ENCODE results near the gene HOXA1.

The HOXA1 gene

GRCh38 chr7:27095897-27096767 is at the start of gene HOXA1:
TSS of gene HOXA1 (minus strand) at chr7:27096000. CDS start at chr7:27095912, 88 bp downstream.
- Histone ChIP-seq H3K27me3 (ENCODE audit: control insufficient read depth, insufficient read depth, low read length) (no peaks in the 10 kb centered on the region), H3K4me3 (ENCODE audit: low read length) (peak within 1 kb of the TSS; percentile 74), H3K9ac (ENCODE audit: low read length) (peak within 1 kb of the TSS; percentile 86), H3K4me1 (ENCODE audit: control insufficient read depth, insufficient read depth, low read length) (peaks cover 27% of the 10 kb centered on the region), H3K9me3 (ENCODE audit: control insufficient read depth, low read length) (no peaks in the 10 kb centered on the region), H3K36me3 (ENCODE audit: control insufficient read depth, insufficient read depth, low read length) (no peaks in the 10 kb centered on the region)

GRCh38 chr7:27145165-27145913 is 49.5 kb upstream of the HOXA1 start:
- Histone ChIP-seq H3K9me3 (ENCODE audit: control insufficient read depth, low read length) (no peaks in the 10 kb centered on the region), H3K4me1 (ENCODE audit: control insufficient read depth, insufficient read depth, low read length) (peaks cover 21% of the 10 kb centered on the region), H3K27me3 (ENCODE audit: control insufficient read depth, insufficient read depth, low read length) (peaks cover 60% of the 10 kb centered on the region), H3K9ac (ENCODE audit: low read length) (no peak overlapping the region), H3K36me3 (ENCODE audit: control insufficient read depth, insufficient read depth, low read length) (no peaks in the 10 kb centered on the region), H3K4me3 (ENCODE audit: low read length) (no peak overlapping the region)

- no peak overlapping the region for H3K9ac ChIP-seq (ENCODE audit: low read length)
These were observed 49.0 kb upstream of the HOXA1 start for GRCh38 chr7:27144781-27145164.

GRCh38 chr7:27143950-27144780 is 48.4 kb upstream of the HOXA1 start:
- H3K36me3 ChIP-seq (ENCODE audit: control insufficient read depth, insufficient read depth, low read length), result no peaks in the 10 kb centered on the region
- peaks cover 55% of the 10 kb centered on the region for H3K27me3 ChIP-seq (ENCODE audit: control insufficient read depth, insufficient read depth, low read length)
- no peak overlapping the region for H3K9ac ChIP-seq (ENCODE audit: low read length)
- peaks cover 18% of the 10 kb centered on the region for H3K4me1 ChIP-seq (ENCODE audit: control insufficient read depth, insufficient read depth, low read length)
- no peaks in the 10 kb centered on the region for H3K9me3 ChIP-seq (ENCODE audit: control insufficient read depth, low read length)
- H3K4me3 ChIP-seq (ENCODE audit: low read length), result peak overlapping the region; percentile 78

More at GRCh38 chr7:27144781-27145164, 49.0 kb upstream of the HOXA1 start:
- peak overlapping the region; percentile 78 for H3K4me3 ChIP-seq (ENCODE audit: low read length)
- peaks cover 55% of the 10 kb centered on the region for H3K27me3 ChIP-seq (ENCODE audit: control insufficient read depth, insufficient read depth, low read length)
- H3K4me1 ChIP-seq (ENCODE audit: control insufficient read depth, insufficient read depth, low read length), result peaks cover 18% of the 10 kb centered on the region
- no peaks in the 10 kb centered on the region for H3K36me3 ChIP-seq (ENCODE audit: control insufficient read depth, insufficient read depth, low read length)
- no peaks in the 10 kb centered on the region for H3K9me3 ChIP-seq (ENCODE audit: control insufficient read depth, low read length)

GRCh38 chr7:27143023-27143949 is 47.5 kb upstream of the HOXA1 start, which contains the start of gene HOXA5:
TSS of gene HOXA5 (minus strand) at chr7:27143681. CDS start at chr7:27143607, 74 bp downstream.
- H3K4me1 ChIP-seq (ENCODE audit: control insufficient read depth, insufficient read depth, low read length), result peaks cover 17% of the 10 kb centered on the region
- peak within 1 kb of the TSS; percentile 83 for H3K9ac ChIP-seq (ENCODE audit: low read length)

GRCh38 chr7:27142580-27143022 is 46.8 kb upstream of the HOXA1 start:
- Histone ChIP-seq H3K4me3 (ENCODE audit: low read length) (peak overlapping the region; percentile 78), H3K9ac (ENCODE audit: low read length) (peak overlapping the region; percentile 83), H3K27me3 (ENCODE audit: control insufficient read depth, insufficient read depth, low read length) (peaks cover 43% of the 10 kb centered on the region), H3K4me1 (ENCODE audit: control insufficient read depth, insufficient read depth, low read length) (peaks cover 13% of the 10 kb centered on the region), H3K9me3 (ENCODE audit: control insufficient read depth, low read length) (no peaks in the 10 kb centered on the region), H3K36me3 (ENCODE audit: control insufficient read depth, insufficient read depth, low read length) (no peaks in the 10 kb centered on the region)

More at GRCh38 chr7:27143023-27143949, 47.5 kb upstream of the HOXA1 start, which contains the start of gene HOXA5:
- no peaks in the 10 kb centered on the region for H3K36me3 ChIP-seq (ENCODE audit: control insufficient read depth, insufficient read depth, low read length)
- H3K9me3 ChIP-seq (ENCODE audit: control insufficient read depth, low read length), result no peaks in the 10 kb centered on the region
- peaks cover 49% of the 10 kb centered on the region for H3K27me3 ChIP-seq (ENCODE audit: control insufficient read depth, insufficient read depth, low read length)
- H3K4me3 ChIP-seq (ENCODE audit: low read length), result peak within 1 kb of the TSS; percentile 78

GRCh38 chr7:27141923-27142579 is 46.3 kb upstream of the HOXA1 start:
- H3K9ac ChIP-seq (ENCODE audit: low read length), result peak overlapping the region; percentile 83
- no peaks in the 10 kb centered on the region for H3K9me3 ChIP-seq (ENCODE audit: control insufficient read depth, low read length)
- peaks cover 13% of the 10 kb centered on the region for H3K4me1 ChIP-seq (ENCODE audit: control insufficient read depth, insufficient read depth, low read length)
- H3K36me3 ChIP-seq (ENCODE audit: control insufficient read depth, insufficient read depth, low read length), result no peaks in the 10 kb centered on the region
- peaks cover 38% of the 10 kb centered on the region for H3K27me3 ChIP-seq (ENCODE audit: control insufficient read depth, insufficient read depth, low read length)
- peak overlapping the region; percentile 78 for H3K4me3 ChIP-seq (ENCODE audit: low read length)

GRCh38 chr7:27141137-27141922 is 45.5 kb upstream of the HOXA1 start:
- H3K27me3 ChIP-seq (ENCODE audit: control insufficient read depth, insufficient read depth, low read length), result peaks cover 30% of the 10 kb centered on the region
- H3K4me1 ChIP-seq (ENCODE audit: control insufficient read depth, insufficient read depth, low read length), result peaks cover 19% of the 10 kb centered on the region
- H3K4me3 ChIP-seq (ENCODE audit: low read length), result peak overlapping the region; percentile 78
- no peaks in the 10 kb centered on the region for H3K9me3 ChIP-seq (ENCODE audit: control insufficient read depth, low read length)
- peak overlapping the region; percentile 83 for H3K9ac ChIP-seq (ENCODE audit: low read length)
- H3K36me3 ChIP-seq (ENCODE audit: control insufficient read depth, insufficient read depth, low read length), result no peaks in the 10 kb centered on the region

- Histone ChIP-seq H3K9me3 (ENCODE audit: control insufficient read depth, low read length) (no peaks in the 10 kb centered on the region), H3K4me3 (ENCODE audit: low read length) (no peak overlapping the region), H3K9ac (ENCODE audit: low read length) (peak overlapping the region; percentile 29), H3K27me3 (ENCODE audit: control insufficient read depth, insufficient read depth, low read length) (peaks cover 20% of the 10 kb centered on the region), H3K4me1 (ENCODE audit: control insufficient read depth, insufficient read depth, low read length) (peaks cover 27% of the 10 kb centered on the region), H3K36me3 (ENCODE audit: control insufficient read depth, insufficient read depth, low read length) (no peaks in the 10 kb centered on the region)
These were observed 44.5 kb upstream of the HOXA1 start for GRCh38 chr7:27140126-27140857.

Data from mucosa of stomach (tissue), 1 donor.